ENCODE results near the gene TMEM132D.

GRCh38 chr12:129550353-129550752 is 353.5 kb downstream of the TMEM132D start:
- TF ChIP-seq, protein P1, sequence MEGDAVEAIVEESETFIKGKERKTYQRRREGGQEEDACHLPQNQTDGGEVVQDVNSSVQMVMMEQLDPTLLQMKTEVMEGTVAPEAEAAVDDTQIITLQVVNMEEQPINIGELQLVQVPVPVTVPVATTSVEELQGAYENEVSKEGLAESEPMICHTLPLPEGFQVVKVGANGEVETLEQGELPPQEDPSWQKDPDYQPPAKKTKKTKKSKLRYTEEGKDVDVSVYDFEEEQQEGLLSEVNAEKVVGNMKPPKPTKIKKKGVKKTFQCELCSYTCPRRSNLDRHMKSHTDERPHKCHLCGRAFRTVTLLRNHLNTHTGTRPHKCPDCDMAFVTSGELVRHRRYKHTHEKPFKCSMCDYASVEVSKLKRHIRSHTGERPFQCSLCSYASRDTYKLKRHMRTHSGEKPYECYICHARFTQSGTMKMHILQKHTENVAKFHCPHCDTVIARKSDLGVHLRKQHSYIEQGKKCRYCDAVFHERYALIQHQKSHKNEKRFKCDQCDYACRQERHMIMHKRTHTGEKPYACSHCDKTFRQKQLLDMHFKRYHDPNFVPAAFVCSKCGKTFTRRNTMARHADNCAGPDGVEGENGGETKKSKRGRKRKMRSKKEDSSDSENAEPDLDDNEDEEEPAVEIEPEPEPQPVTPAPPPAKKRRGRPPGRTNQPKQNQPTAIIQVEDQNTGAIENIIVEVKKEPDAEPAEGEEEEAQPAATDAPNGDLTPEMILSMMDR (conservative IDR thresholded peaks at IDR 0.05; ENCODE audit: low read depth, low read length), result no peak
- TF ChIP-seq CEBPB (IDR thresholded peaks at IDR 0.05; ENCODE audit: low read depth, low read length) (no peak), POLR2A (IDR thresholded peaks at IDR 0.05; ENCODE audit: low read depth, low read length) (no peak), CHD1 (IDR thresholded peaks at IDR 0.05; ENCODE audit: low read depth, low read length) (no peak), RAD21 (IDR thresholded peaks at IDR 0.05; ENCODE audit: low read length) (no peak), BHLHE40 (IDR thresholded peaks at IDR 0.05; ENCODE audit: low read depth, low read length) (no peak), NFE2L2 (IDR thresholded peaks at IDR 0.05; ENCODE audit: low read depth, low read length) (no peak), MXI1 (IDR thresholded peaks at IDR 0.05; ENCODE audit: borderline replicate concordance, low read depth, low read length) (no peak), FOS (IDR thresholded peaks at IDR 0.05; ENCODE audit: low read depth, low read length) (no peak), RFX5 (IDR thresholded peaks at IDR 0.05; ENCODE audit: low read depth, low read length) (no peak), MAFK (IDR thresholded peaks at IDR 0.05; ENCODE audit: low read depth, low read length) (no peak)
- TF ChIP-seq, protein P2, sequence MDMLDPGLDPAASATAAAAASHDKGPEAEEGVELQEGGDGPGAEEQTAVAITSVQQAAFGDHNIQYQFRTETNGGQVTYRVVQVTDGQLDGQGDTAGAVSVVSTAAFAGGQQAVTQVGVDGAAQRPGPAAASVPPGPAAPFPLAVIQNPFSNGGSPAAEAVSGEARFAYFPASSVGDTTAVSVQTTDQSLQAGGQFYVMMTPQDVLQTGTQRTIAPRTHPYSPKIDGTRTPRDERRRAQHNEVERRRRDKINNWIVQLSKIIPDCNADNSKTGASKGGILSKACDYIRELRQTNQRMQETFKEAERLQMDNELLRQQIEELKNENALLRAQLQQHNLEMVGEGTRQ (IDR thresholded peaks at IDR 0.05; ENCODE audit: low read depth, low read length), result no peak
- TF ChIP-seq, protein P3, sequence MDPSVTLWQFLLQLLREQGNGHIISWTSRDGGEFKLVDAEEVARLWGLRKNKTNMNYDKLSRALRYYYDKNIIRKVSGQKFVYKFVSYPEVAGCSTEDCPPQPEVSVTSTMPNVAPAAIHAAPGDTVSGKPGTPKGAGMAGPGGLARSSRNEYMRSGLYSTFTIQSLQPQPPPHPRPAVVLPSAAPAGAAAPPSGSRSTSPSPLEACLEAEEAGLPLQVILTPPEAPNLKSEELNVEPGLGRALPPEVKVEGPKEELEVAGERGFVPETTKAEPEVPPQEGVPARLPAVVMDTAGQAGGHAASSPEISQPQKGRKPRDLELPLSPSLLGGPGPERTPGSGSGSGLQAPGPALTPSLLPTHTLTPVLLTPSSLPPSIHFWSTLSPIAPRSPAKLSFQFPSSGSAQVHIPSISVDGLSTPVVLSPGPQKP (IDR thresholded peaks at IDR 0.05; ENCODE audit: borderline replicate concordance, low read depth, low read length), result no peak
